Keratinocyte (primary cell): ENCODE results near the gene TNFSF18.

Experiments
- CTCF ChIP-seq, 3 experiments: IDR thresholded peaks in 1 of 3; conservative IDR thresholded peaks in 1 of 3; optimal IDR thresholded peaks in 1 of 3; 2 replicates in 2 of 3; 3 replicates in 1 of 3; pipeline versions ENCODE3 to v1.5.1; 2011; ENCODE audit warnings: low read length in 3 of 3, mild to moderate bottlenecking in 3 of 3, moderate library complexity in 2 of 3, control low read depth in 1 of 3, inconsistent platforms in 1 of 3; ENCODE audit not compliant: insufficient read depth in 2 of 3; ENCODE audit errors: extremely low read depth in 1 of 3
- EZH2 ChIP-seq: IDR thresholded peaks from one replicate; pipeline ENCODE4 v1.6.1; 2012; ENCODE audit warnings: inconsistent platforms, mild to moderate bottlenecking, low read length, moderate library complexity

DNA sequence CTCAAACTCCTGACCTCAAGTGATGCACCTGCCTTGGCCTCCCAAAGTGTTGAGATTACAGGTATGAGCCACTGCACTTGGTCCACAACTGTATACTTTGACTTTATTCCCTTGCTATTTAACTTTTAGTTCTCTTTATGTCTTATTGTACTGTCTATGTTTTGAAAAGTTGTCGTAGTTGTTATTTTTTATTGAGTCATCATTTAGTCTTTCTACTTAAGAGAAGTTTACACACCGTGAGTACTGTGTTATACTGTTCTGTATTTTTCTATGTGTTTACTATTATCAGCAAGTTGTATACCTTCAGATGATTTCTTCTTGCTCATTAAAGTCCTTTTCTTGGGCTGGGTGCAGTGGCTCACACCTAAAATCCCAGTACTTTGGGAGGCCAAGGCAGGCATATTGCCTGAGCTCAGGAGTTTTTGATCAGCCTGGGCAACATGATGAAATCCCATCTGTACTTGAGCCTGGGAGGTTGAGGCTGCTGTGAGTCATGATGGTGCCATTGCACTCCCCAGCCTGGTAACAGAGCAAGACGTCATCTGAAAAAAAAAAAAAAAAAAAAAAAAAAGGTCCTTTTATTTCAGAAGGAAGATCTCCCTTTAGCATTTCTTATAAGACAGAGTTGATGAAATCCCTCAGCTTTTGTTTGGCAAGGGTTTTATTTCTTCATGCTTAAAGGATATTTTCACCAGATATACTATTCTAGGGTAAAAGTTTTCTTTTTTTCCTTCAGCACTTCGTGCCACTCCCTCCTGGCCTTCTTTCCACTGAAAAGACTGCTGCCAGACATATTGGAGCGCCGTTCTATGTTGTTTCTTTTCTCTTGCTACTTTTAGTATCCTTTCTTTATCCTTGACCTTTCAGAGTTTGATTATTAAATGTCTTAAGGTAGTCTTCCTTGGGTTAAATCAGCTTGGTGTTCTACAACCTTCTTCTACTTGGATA lies 47.6 kb downstream of the TNFSF18 start:
- TF ChIP-seq CTCF (optimal IDR thresholded peaks at IDR 0.05 in 1 of 3, IDR thresholded peaks at IDR 0.05 in 1 of 3, conservative IDR thresholded peaks at IDR 0.05 in 1 of 3; ENCODE audit: extremely low read depth in 1 of 3, insufficient read depth in 2 of 3, low read length in 3 of 3), result no peak
- no peak for TF ChIP-seq EZH2
